Neural crest cell (in vitro differentiated cells): ENCODE results near the gene CLEC17A. TPM values are rescaled to one million over a fixed set of nuclear protein-coding genes. Genes with fewer than 3 reads are reported as not detected.

Experiments
- DNase-seq: peaks from one replicate; pipeline ENCODE4 v3.0.0; 2021; ENCODE audit warnings: low read depth, mixed read lengths, low spot score
- H3K27ac Mint-ChIP-seq: one replicate; pipeline ENCODE4 v1.8.0; 2021; ENCODE audit warnings: mild to moderate bottlenecking, mixed read lengths; ENCODE audit not compliant: unreplicated experiment
- H3K27me3 Mint-ChIP-seq: 2 replicates; pipeline ENCODE4 v1.8.0; 2021; ENCODE audit warnings: low read depth, mild to moderate bottlenecking, mixed read lengths
- H3K36me3 Mint-ChIP-seq: 2 replicates; pipeline ENCODE4 v1.8.0; 2021; ENCODE audit warnings: low read depth, mild to moderate bottlenecking, mixed read lengths
- H3K4me1 Mint-ChIP-seq: 2 replicates; pipeline ENCODE4 v1.8.0; 2021; ENCODE audit warnings: mixed read lengths
- H3K4me3 Mint-ChIP-seq: one replicate; pipeline ENCODE4 v1.8.0; 2021; ENCODE audit warnings: mild to moderate bottlenecking, mixed read lengths
- H3K9me3 Mint-ChIP-seq: 2 replicates; pipeline ENCODE4 v1.8.0; 2021; ENCODE audit warnings: mixed read lengths
- total RNA-seq: library from RNA; stranded (reverse); gene quantifications from 2 replicates; pipeline ENCODE4 v1.2.1, GENCODE V29; 2021
- TF ChIP-seq, protein P1 (sequence below): fragments of 200-600 bp; sonication (generic); conservative IDR thresholded peaks from 2 replicates; pipeline ENCODE4 v1.5.0; 2021; ENCODE audit warnings: antibody characterized with exemption, mild to moderate bottlenecking

Gene CLEC17A
- total RNA-seq, 1 donor from 2014 or later: not detected

- Mint-ChIP-seq H3K36me3 (no peaks in the 10 kb centered on the region), H3K4me1 (no peaks in the 10 kb centered on the region), H3K27ac (no peak overlapping the region), H3K27me3 (peaks cover 70% of the 10 kb centered on the region), H3K9me3 (no peaks in the 10 kb centered on the region), H3K4me3 (no peak overlapping the region)
- no peak for DNase-seq
- TF ChIP-seq, protein P1, sequence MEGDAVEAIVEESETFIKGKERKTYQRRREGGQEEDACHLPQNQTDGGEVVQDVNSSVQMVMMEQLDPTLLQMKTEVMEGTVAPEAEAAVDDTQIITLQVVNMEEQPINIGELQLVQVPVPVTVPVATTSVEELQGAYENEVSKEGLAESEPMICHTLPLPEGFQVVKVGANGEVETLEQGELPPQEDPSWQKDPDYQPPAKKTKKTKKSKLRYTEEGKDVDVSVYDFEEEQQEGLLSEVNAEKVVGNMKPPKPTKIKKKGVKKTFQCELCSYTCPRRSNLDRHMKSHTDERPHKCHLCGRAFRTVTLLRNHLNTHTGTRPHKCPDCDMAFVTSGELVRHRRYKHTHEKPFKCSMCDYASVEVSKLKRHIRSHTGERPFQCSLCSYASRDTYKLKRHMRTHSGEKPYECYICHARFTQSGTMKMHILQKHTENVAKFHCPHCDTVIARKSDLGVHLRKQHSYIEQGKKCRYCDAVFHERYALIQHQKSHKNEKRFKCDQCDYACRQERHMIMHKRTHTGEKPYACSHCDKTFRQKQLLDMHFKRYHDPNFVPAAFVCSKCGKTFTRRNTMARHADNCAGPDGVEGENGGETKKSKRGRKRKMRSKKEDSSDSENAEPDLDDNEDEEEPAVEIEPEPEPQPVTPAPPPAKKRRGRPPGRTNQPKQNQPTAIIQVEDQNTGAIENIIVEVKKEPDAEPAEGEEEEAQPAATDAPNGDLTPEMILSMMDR: no peak
Measured at GRCh38 chr19:14655726-14656125, 72.8 kb downstream of the CLEC17A start.

GRCh38 chr19:14659874-14660489 lies 77.1 kb downstream of the CLEC17A start:
- TF ChIP-seq, protein P1: no peak
- Mint-ChIP-seq H3K36me3 (no peaks in the 10 kb centered on the region), H3K27ac (no peak overlapping the region), H3K27me3 (peaks cover 54% of the 10 kb centered on the region), H3K4me1 (no peaks in the 10 kb centered on the region), H3K9me3 (no peaks in the 10 kb centered on the region), H3K4me3 (no peak overlapping the region)
- DNase-seq: no peak

DNA sequence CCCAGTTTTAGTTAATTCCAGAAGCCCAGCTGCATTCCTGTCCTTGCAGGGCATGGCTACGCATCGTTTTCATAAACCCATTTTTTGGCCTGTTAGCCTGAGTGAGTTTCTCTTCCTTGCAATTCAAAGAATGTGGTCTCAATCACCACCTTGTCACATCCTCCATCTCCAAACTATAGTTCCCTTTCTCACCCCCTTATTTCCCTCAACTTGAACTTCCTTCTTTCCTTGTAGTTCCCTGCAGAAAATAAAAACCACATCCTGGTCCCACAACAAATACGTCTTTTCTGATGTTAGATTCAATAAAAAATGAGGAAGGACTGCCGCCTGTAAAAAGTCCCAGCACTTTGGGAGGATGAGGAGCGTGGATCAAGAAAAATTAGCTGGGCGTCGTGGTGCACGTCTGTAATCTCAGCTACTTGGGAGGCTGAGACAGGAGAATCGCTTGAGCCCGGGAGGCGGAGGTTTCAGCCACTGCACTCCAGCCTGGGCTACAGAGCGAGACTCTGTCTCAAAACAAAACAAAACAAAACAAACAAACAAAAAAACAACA lies 78.6 kb downstream of the CLEC17A start:
- no peaks in the 10 kb centered on the region for H3K9me3 Mint-ChIP-seq
- no peaks in the 10 kb centered on the region for H3K36me3 Mint-ChIP-seq
- H3K27me3 Mint-ChIP-seq: peaks cover 46% of the 10 kb centered on the region
- no peak overlapping the region for H3K27ac Mint-ChIP-seq
- no peak overlapping the region for H3K4me3 Mint-ChIP-seq
- no peak for DNase-seq
- no peaks in the 10 kb centered on the region for H3K4me1 Mint-ChIP-seq
- TF ChIP-seq, protein P1: no peak

Other genes with a start within 250 kb of the CLEC17A start
- gene ADGRE5, start 201.6 kb upstream of the CLEC17A start, total RNA-seq: 0.91 and 1.4 TPM in 2 replicates
- gene DDX39A, start 163.7 kb upstream of the CLEC17A start, total RNA-seq: 131 and 132 TPM in 2 replicates
- 118 and 126 TPM in 2 replicates for gene PKN1, start 149.8 kb upstream of the CLEC17A start, total RNA-seq
- gene PTGER1, start 107.7 kb upstream of the CLEC17A start, total RNA-seq: 0.27 and 0.40 TPM in 2 replicates
- gene GIPC1, start 87.0 kb upstream of the CLEC17A start, total RNA-seq: 72.5 and 73.0 TPM in 2 replicates
- gene DNAJB1, start 64.7 kb upstream of the CLEC17A start, total RNA-seq: 89.4 and 94.2 TPM in 2 replicates
- gene TECR, start 53.5 kb upstream of the CLEC17A start, total RNA-seq: 177 and 185 TPM in 2 replicates
- 123 and 128 TPM in 2 replicates for gene NDUFB7, start 11.0 kb upstream of the CLEC17A start, total RNA-seq
- not detected in 2 replicates for gene ADGRE3, start 91.8 kb downstream of the CLEC17A start, total RNA-seq
- gene ZNF333, start 107.0 kb downstream of the CLEC17A start, total RNA-seq: 21.0 and 27.8 TPM in 2 replicates
- not detected in 2 replicates for gene ADGRE2, start 195.5 kb downstream of the CLEC17A start, total RNA-seq